ENCODE measurements around the gene TUBD1.
A peak's percentile ranks its signal among the peaks of the same experiment; 100 is the strongest.
"Not testable (repeated sequence)": the region's sequence is repeated elsewhere in the genome, so short reads cannot be mapped to it uniquely, and the experiment has no call there.

TUBD1 gene

DNA sequence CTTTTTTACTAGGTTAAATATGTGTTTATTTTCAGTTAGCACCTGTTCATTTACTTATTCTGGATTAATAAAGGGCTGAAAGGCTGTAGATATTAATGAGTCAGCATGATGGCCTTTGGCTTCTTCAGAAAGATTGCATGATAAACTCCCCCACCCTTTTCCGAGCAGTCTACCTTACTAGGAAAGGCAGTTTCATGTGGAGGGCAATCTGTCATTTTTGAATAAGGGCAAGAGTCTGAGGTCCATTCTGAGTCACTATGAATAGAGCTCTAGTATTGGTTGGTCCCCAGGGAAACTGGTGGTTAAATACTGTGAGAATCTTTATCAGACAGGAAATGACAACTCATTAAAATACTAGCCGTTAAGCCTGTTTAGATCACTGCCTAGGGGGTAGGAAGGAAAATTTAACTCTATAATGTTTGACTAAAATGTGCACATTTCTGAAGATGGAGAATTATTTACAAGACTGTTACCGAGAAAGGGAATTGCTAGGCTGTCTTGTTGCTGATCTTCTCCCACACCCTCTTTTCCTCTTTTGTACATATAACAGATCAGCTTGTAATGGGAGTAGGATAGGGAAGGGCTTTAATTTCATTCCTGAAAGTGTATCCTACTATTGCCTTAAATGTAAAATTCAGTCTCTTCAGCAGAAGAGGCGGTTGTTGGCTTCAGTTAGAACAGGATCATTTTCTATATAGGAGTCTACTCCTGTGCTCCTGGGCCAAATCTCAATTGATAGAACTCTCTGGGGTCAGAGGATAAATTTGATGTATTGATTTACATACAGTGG lies 63.3 kb downstream of the TUBD1 start:
- no peak overlapping the region for H3K4me3 ChIP-seq (ENCODE audit: control insufficient read depth, low read depth, low read length)
- DNase-seq (ENCODE audit: low read depth) = peak; percentile 98
- no peak for TF ChIP-seq CTCF (IDR thresholded peaks at IDR 0.05; ENCODE audit: control insufficient read depth, insufficient read depth, low read depth, low read length, missing control alignments)

DNA sequence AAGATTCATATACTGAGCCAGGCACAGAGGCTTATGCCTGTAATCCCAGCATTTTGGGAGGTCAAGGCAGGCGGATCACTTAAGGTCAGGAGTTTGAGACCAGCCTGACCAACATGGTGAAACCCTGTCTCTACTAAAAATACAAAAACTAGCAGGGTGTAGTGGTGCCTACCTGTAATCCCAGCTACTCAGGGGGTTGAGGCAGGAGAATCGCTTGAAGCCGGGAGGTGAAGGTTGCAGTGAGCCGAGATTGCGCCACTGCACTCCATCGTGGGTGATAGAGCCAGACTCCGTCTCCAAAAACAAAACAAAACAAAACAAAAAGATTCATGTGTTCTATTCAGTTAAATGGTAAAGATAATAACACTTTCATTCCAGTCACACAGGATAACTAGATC lies 63.9 kb downstream of the TUBD1 start:
- DNase-seq (ENCODE audit: low read depth); H3K4me3 ChIP-seq (ENCODE audit: control insufficient read depth, low read depth, low read length): not testable (repeated sequence)

GRCh38 chr17:59828478-59828760 lies 64.3 kb downstream of the TUBD1 start:
- TF ChIP-seq CTCF (IDR thresholded peaks at IDR 0.05; ENCODE audit: control insufficient read depth, insufficient read depth, low read depth, low read length, missing control alignments) = no peak
- H3K4me3 ChIP-seq (ENCODE audit: control insufficient read depth, low read depth, low read length) = no peak overlapping the region
- no peak for DNase-seq (ENCODE audit: low read depth)

DNA sequence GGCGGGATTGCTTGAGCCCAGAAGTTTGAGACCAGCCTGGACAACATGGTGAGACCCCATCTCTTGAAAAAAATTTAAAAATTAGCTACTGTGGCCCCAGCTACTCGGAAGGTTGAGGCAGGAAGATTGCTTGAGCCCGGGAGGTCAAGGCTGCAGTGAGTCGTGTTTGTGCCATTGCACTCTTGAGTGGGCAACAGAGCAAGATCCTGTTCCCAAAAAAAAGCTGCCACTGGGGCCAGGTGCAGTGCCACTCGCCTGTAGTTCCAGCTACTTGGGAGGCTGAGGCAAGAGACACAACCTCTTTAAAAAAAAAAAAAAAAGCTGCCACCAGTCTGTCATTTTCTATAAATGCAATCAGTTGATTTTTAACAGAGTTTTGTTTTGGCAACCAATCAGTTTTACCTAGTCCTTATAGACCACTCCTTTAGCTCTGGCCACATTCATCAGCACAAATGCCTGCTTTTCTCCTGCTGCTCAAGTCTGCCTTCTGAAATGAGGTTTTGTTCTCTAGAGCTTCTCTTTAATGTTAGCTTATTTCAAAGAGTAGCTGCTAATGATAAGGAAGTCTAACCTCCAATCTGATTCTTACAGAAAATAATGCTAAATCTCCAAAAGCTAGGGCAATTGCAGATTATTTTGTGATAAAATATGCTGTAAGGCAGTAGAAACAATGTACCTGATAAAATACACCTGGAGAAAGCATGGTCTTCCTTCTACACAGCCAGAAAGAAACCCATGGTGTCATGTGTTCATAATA lies 64.8 kb downstream of the TUBD1 start:
- no peak for DNase-seq (ENCODE audit: low read depth)
- no peak for TF ChIP-seq CTCF (IDR thresholded peaks at IDR 0.05; ENCODE audit: control insufficient read depth, insufficient read depth, low read depth, low read length, missing control alignments)
- H3K4me3 ChIP-seq (ENCODE audit: control insufficient read depth, low read depth, low read length) = no peak overlapping the region

GRCh38 chr17:59826706-59827453 lies 65.9 kb downstream of the TUBD1 start:
- H3K4me3 ChIP-seq (ENCODE audit: control insufficient read depth, low read depth, low read length) = no peak overlapping the region
- TF ChIP-seq CTCF (IDR thresholded peaks at IDR 0.05; ENCODE audit: control insufficient read depth, insufficient read depth, low read depth, low read length, missing control alignments) = no peak
- no peak for DNase-seq (ENCODE audit: low read depth)

DNA sequence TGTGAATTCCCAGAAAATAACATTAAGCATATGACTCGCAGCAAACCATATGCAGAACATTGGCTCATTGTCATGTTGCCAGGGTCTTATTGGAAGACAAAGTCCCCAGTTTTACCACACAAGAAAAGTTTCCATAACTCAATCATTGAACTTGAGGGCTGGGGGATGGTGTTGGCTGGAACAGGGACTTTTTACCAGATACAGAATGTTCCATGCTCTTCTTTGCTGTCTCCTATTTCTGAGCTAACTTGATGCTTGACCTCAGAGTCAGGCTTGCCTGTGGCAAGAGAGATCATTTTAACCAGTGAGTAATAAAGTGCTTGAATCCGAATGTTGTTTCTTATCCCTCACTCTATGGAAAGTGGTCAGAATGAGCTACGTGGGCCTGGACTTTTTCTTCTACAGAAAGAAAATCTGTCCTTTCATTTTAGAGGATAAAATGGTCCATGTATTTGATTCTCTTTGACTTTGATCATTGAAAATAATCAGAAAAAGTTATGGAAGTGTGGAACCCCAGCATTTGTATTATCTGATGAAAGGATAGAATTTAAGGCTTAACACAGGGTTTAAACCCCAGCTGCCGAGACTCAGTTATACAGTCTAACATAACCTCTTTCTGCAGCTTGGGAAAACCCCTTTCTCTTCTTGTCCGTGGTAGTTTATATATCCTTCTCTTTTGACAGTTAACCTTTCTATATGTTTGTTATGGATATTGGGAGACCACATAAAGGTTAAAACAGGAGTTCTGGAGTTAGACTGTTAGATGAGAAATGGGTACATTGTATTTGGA lies 67.0 kb downstream of the TUBD1 start:
- TF ChIP-seq CTCF (IDR thresholded peaks at IDR 0.05; ENCODE audit: control insufficient read depth, insufficient read depth, low read depth, low read length, missing control alignments) = no peak
- DNase-seq (ENCODE audit: low read depth) = no peak
- H3K4me3 ChIP-seq (ENCODE audit: control insufficient read depth, low read depth, low read length) = no peak overlapping the region

Measured in AG09309 (cell line).